GM18861 (cell line): ENCODE data around the gene XPO4.

Experiments
- ATAC-seq: cut with Tn5 transposase; IDR thresholded peaks from one replicate; pipeline ENCODE4 v1.9.1; 2021; ENCODE audit not compliant: unreplicated experiment

The XPO4 gene

GRCh38 chr13:20729633-20730585 lies 172.6 kb downstream of the XPO4 start:
- ATAC-seq = no peak

GRCh38 chr13:20728579-20729311 lies 173.8 kb downstream of the XPO4 start:
- ATAC-seq = no peak

GRCh38 chr13:20727856-20728255 lies 174.7 kb downstream of the XPO4 start:
- no peak for ATAC-seq
